ENCODE results near the gene MVD. TPM values are rescaled to one million over a fixed set of nuclear protein-coding genes. Genes with fewer than 3 reads are reported as not detected.

The MVD gene
- total and polyA plus RNA-seq, 2 of the 13 experiments (the other 11 are each of a cell fraction or from before 2014, with no cell fraction given), result 28.1 to 187 TPM

DNA sequence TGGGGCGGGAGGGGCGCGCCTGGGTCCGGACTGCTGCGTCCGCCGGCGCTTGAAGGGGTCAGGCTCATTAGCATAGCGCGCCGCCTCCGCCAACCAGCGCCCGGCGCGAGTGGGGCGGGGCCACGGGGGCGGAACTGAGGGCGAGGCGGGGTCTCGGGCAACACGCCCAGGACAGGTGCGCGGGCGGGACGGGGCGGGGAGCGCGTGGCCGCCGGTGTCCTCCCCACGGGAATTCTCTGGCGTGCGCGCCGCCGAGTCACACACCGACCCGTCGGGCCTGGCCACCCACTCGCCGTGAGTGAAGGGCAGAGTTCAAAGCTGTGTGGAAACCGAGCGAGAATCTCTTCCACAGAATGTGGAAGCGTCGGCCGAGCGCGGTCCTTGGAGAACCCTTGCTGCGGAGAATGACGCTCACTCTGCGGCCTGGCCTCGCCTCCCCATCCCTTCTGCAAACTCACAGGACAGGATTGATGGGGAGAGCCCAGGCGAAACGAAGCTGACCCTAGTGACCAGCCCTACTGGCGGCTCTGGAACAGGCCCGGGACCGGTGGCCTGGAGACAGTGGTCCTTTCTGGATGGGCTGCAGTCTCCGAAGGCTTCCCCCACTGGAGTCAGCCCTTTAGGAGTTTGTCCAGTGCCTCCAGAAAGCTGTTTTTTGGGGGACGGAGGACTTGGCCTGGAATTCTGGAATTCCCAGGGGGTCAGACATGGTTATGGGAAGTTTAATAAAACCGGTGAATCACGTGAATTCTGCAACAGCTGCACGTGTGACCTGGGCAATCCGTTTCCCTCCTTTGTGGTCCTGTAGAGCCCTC lies 23.8 kb upstream of the MVD start, which contains the start of gene SNAI3 (continued):
- TF ChIP-seq ZNF75D (CRISPR knock-in tag; IDR thresholded peaks at IDR 0.05; ENCODE audit: borderline replicate concordance), result no peak
- peak; percentile 3; the same call in 1 of the 2 replicates for TF ChIP-seq KDM4B (CRISPR knock-in tag; IDR thresholded peaks at IDR 0.05)
- peak; percentile 55; the same call in 1 of the 2 replicates for TF ChIP-seq SNAPC2 (CRISPR knock-in tag; IDR thresholded peaks at IDR 0.05)
- TF ChIP-seq ZFP36L2 (CRISPR knock-in tag; IDR thresholded peaks at IDR 0.05), result no peak
- peak; percentile 61; the same call in 1 of the 2 replicates for TF ChIP-seq FOXO1 (CRISPR knock-in tag; IDR thresholded peaks at IDR 0.05)
- peak; percentile 17; the same call in 1 of the 2 replicates for TF ChIP-seq ZNF776 (CRISPR knock-in tag; IDR thresholded peaks at IDR 0.05)
- no peak for TF ChIP-seq CENPBD1 (CRISPR knock-in tag; IDR thresholded peaks at IDR 0.05; ENCODE audit: borderline replicate concordance, low read depth)
- TF ChIP-seq ZNF674 (CRISPR knock-in tag; IDR thresholded peaks at IDR 0.05; ENCODE audit: low read depth), result 0 out of 2 replicates have a peak, but pooled peaks have one; percentile 36
- TF ChIP-seq ZNF546 (CRISPR knock-in tag; conservative IDR thresholded peaks at IDR 0.05), result 0 out of 2 replicates have a peak, but pooled peaks have one; percentile 42
- no peak for TF ChIP-seq CHD2 (IDR thresholded peaks at IDR 0.05; ENCODE audit: low read depth, low read length)
- TF ChIP-seq ARNT2 (CRISPR knock-in tag; IDR thresholded peaks at IDR 0.05; ENCODE audit: low read depth), result peak; percentile 70; the same call in 1 of the 2 replicates
- peak; percentile 22; the same call in 1 of the 2 replicates for TF ChIP-seq ZNF367 (CRISPR knock-in tag; IDR thresholded peaks at IDR 0.05; ENCODE audit: borderline replicate concordance)
- TF ChIP-seq MYC (CRISPR knock-in tag; IDR thresholded peaks at IDR 0.05; ENCODE audit: borderline replicate concordance), result peak; percentile 84
- TF ChIP-seq TBX2 (CRISPR knock-in tag; IDR thresholded peaks at IDR 0.05; ENCODE audit: borderline replicate concordance), result peak; percentile 56; the same call in 1 of the 2 replicates
- TF ChIP-seq NONO (IDR thresholded peaks at IDR 0.05), result no peak
- TF ChIP-seq NONO (CRISPR knock-in tag; conservative IDR thresholded peaks at IDR 0.05), result 0 out of 2 replicates have a peak, but pooled peaks have one; percentile 58
- 0 out of 2 replicates have a peak, but pooled peaks have one; percentile 20 for TF ChIP-seq MIER2 (CRISPR knock-in tag; IDR thresholded peaks at IDR 0.05)
- TF ChIP-seq ZNF281 (CRISPR knock-in tag; IDR thresholded peaks at IDR 0.05; ENCODE audit: borderline replicate concordance), result no peak
- TF ChIP-seq BRD4 (CRISPR knock-in tag; IDR thresholded peaks at IDR 0.05), result no peak
- TF ChIP-seq, protein P1, sequence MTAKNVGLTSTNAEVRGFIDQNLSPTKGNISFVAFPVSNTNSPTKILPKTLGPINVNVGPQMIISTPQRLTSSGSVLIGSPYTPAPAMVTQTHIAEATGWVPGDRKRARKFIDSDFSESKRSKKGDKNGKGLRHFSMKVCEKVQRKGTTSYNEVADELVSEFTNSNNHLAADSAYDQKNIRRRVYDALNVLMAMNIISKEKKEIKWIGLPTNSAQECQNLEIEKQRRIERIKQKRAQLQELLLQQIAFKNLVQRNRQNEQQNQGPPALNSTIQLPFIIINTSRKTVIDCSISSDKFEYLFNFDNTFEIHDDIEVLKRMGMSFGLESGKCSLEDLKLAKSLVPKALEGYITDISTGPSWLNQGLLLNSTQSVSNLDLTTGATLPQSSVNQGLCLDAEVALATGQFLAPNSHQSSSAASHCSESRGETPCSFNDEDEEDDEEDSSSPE (CRISPR knock-in tag; IDR thresholded peaks at IDR 0.05), result peak; percentile 60; the same call in 1 of the 2 replicates
- peak; percentile 53; the same call in 1 of the 2 replicates for TF ChIP-seq ZNF709 (CRISPR knock-in tag; IDR thresholded peaks at IDR 0.05)
- no peak for TF ChIP-seq LRRFIP1 (CRISPR knock-in tag; conservative IDR thresholded peaks at IDR 0.05)
- peak; percentile 4; the same call in 1 of the 2 replicates for TF ChIP-seq ZNF816 (CRISPR knock-in tag; IDR thresholded peaks at IDR 0.05; ENCODE audit: borderline replicate concordance)

All from HepG2 (cell line).